SHP77 (cell line): ENCODE results near the gene SYTL3.
A peak's percentile ranks its signal among the peaks of the same experiment; 100 is the strongest.
"Not testable (repeated sequence)": the region's sequence is repeated elsewhere in the genome, so short reads cannot be mapped to it uniquely, and the experiment has no call there.

Source experiments
- DNase-seq, 2 experiments: peaks; one replicate each; lab custom pipeline; 2025; lab: John Stamatoyannopoulos, UW

SYTL3 gene

GRCh38 chr6:158774717-158775449, 125.0 kb downstream of the SYTL3 start:
- no peak for DNase-seq

- no peak for DNase-seq
Observed at GRCh38 chr6:158775832-158776231, 126.0 kb downstream of the SYTL3 start.

- DNase-seq, result no peak
Observed at GRCh38 chr6:158776737-158777136, 126.9 kb downstream of the SYTL3 start.

GRCh38 chr6:158777510-158777909, 127.7 kb downstream of the SYTL3 start:
- no peak for DNase-seq

GRCh38 chr6:158778005-158778527, 128.2 kb downstream of the SYTL3 start:
- no peak for DNase-seq

- no peak for DNase-seq
Observed at GRCh38 chr6:158780246-158780884, 130.5 kb downstream of the SYTL3 start.

GRCh38 chr6:158780988-158781691, 131.3 kb downstream of the SYTL3 start:
- DNase-seq, result no peak

GRCh38 chr6:158781692-158782373, 132.0 kb downstream of the SYTL3 start:
- DNase-seq, result no peak

GRCh38 chr6:158782432-158783166, 132.7 kb downstream of the SYTL3 start:
- no peak for DNase-seq

- DNase-seq, result no peak
Observed at GRCh38 chr6:158783167-158783450, 133.3 kb downstream of the SYTL3 start.

GRCh38 chr6:158783851-158784250, 134.0 kb downstream of the SYTL3 start:
- DNase-seq, result no peak

- DNase-seq, result no peak
Observed at GRCh38 chr6:158784505-158784904, 134.7 kb downstream of the SYTL3 start.

- DNase-seq, result no peak
Observed at GRCh38 chr6:158785036-158785435, 135.2 kb downstream of the SYTL3 start.

GRCh38 chr6:158786645-158787304, 136.9 kb downstream of the SYTL3 start:
- no peak for DNase-seq

GRCh38 chr6:158787395-158787794, 137.5 kb downstream of the SYTL3 start:
- no peak for DNase-seq

- DNase-seq, result no peak
Observed at GRCh38 chr6:158789115-158789917, 139.5 kb downstream of the SYTL3 start.

- no peak for DNase-seq
Observed at GRCh38 chr6:158791274-158791855, 141.5 kb downstream of the SYTL3 start.

- DNase-seq, result not testable (repeated sequence)
Observed at GRCh38 chr6:158792505-158792904, 142.7 kb downstream of the SYTL3 start.

GRCh38 chr6:158793432-158793831, 143.6 kb downstream of the SYTL3 start:
- peak in 1 of 2 experiments; percentile 14 for DNase-seq

GRCh38 chr6:158795516-158795915, 145.7 kb downstream of the SYTL3 start:
- no peak for DNase-seq
